B cell (primary cell): ENCODE results near the gene CCDC171. TPM values are rescaled to one million over a fixed set of nuclear protein-coding genes. Genes with fewer than 3 reads are reported as not detected.

Source experiments
- ATAC-seq: fragments of 200-7000 bp; cut with Tn5 transposase; one replicate; pipeline ENCODE4 v1.10.0; 2021; ENCODE audit warnings: low read depth, mild to moderate bottlenecking, moderate number of reproducible peaks, moderate library complexity
- CTCF ChIA-PET: fragments of 350-600 bp; sonication (Branson Sonifier 250); formaldehyde crosslinking; loops from one replicate; lab custom pipeline; 2021; ENCODE audit warnings: antibody characterized with exemption, inconsistent platforms; lab: Charles Lee
- POLR2A ChIA-PET: fragments of 350-600 bp; sonication (Branson Sonifier 250); formaldehyde crosslinking; loops from one replicate; lab custom pipeline; 2021; ENCODE audit warnings: antibody characterized with exemption; lab: Charles Lee
- DNase-seq: peaks from one replicate; pipeline ENCODE4 v3.0.0; 2013
- H2AFZ ChIP-seq: 2 replicates; pipeline ENCODE4 v1.6.1; 2012; ENCODE audit warnings: mild to moderate bottlenecking, low read depth, low read length; ENCODE audit not compliant: insufficient read depth, poor library complexity, severe bottlenecking
- H3K27ac ChIP-seq, 2 donors: 1 replicate in 1 of 2; 2 replicates in 1 of 2; pipeline ENCODE4 v1.5.1; 2012 to 2013; ENCODE audit warnings: low read length in 2 of 2, mild to moderate bottlenecking in 2 of 2, moderate library complexity in 1 of 2
- H3K27me3 ChIP-seq, 4 experiments: fragments of 200-600 bp in 1 of 4; sonication (generic) in 1 of 4; replicated peaks in 1 of 4; 1 replicate in 2 of 4; 2 replicates in 2 of 4; pipeline versions ENCODE4 v1.6.1 to v1.7.0; 2013 to 2016; ENCODE audit warnings: low read length in 3 of 4, mild to moderate bottlenecking in 2 of 4, mixed read lengths in 1 of 4, moderate library complexity in 1 of 4; ENCODE audit not compliant: insufficient read depth in 4 of 4, control insufficient read depth in 3 of 4; ENCODE audit errors: control extremely low read depth in 1 of 4
- H3K36me3 ChIP-seq, 2 experiments: replicated peaks in 1 of 2; 1 replicate in 1 of 2; 2 replicates in 1 of 2; pipeline versions ENCODE4 v1.6.1 to v1.7.1; 2013; ENCODE audit warnings: low read length in 1 of 2; ENCODE audit not compliant: insufficient read depth in 2 of 2, control insufficient read depth in 1 of 2; ENCODE audit errors: control extremely low read depth in 1 of 2, extremely low read depth in 1 of 2
- H3K4me1 ChIP-seq, 2 donors: fragments of 200-600 bp in 1 of 2; sonication (generic) in 1 of 2; 1 replicate in 1 of 2; 2 replicates in 1 of 2; pipeline versions ENCODE4 v1.5.1 to v1.6.1; 2013 to 2017; ENCODE audit warnings: low read length in 2 of 2; ENCODE audit not compliant: control insufficient read depth in 2 of 2, insufficient read depth in 2 of 2
- H3K4me2 ChIP-seq: replicated peaks from 2 replicates; pipeline ENCODE3; 2012; ENCODE audit warnings: mild to moderate bottlenecking, low read depth, low read length; ENCODE audit not compliant: poor library complexity, severe bottlenecking
- H3K4me3 ChIP-seq, 5 experiments: fragments of 200-600 bp in 1 of 5; sonication (generic) in 1 of 5; 1 replicate in 3 of 5; 2 replicates in 2 of 5; pipeline versions ENCODE4 v1.5.1 to v1.7.0; 2011 to 2016; ENCODE audit warnings: low read length in 4 of 5, mild to moderate bottlenecking in 4 of 5, low read depth in 2 of 5, control low read depth in 1 of 5, moderate library complexity in 1 of 5; ENCODE audit not compliant: insufficient read depth in 1 of 5; ENCODE audit errors: control extremely low read depth in 1 of 5, extremely low read depth in 1 of 5
- H3K79me2 ChIP-seq: fragments of 200-600 bp; sonication (generic); one replicate; pipeline ENCODE4 v1.6.0; 2016; ENCODE audit warnings: low read length; ENCODE audit not compliant: control insufficient read depth, insufficient read depth
- H3K9ac ChIP-seq: fragments of 200-600 bp; sonication (generic); 2 replicates; pipeline ENCODE4 v1.6.1; 2017; ENCODE audit warnings: mild to moderate bottlenecking, low read length, moderate library complexity
- H3K9me3 ChIP-seq, 3 donors: one replicate each; pipeline versions ENCODE4 v1.6.1 to v1.7.1; 2013; ENCODE audit warnings: low read length in 2 of 3; ENCODE audit not compliant: control insufficient read depth in 2 of 3, insufficient read depth in 1 of 3; ENCODE audit errors: control extremely low read depth in 1 of 3
- H4K20me1 ChIP-seq: 2 replicates; pipeline ENCODE4 v1.6.0; 2012; ENCODE audit warnings: mild to moderate bottlenecking, low read length; ENCODE audit not compliant: insufficient read depth, control insufficient read depth, poor library complexity, severe bottlenecking
- H3K27ac Mint-ChIP-seq: one replicate; pipeline ENCODE4 v1.8.0; 2021; ENCODE audit warnings: mixed read lengths
- H3K27me3 Mint-ChIP-seq: one replicate; pipeline ENCODE4 v1.8.0; 2021; ENCODE audit warnings: mixed read lengths
- H3K4me1 Mint-ChIP-seq: one replicate; pipeline ENCODE4 v1.8.0; 2021; ENCODE audit warnings: mixed read lengths
- H3K4me3 Mint-ChIP-seq: one replicate; pipeline ENCODE4 v1.8.0; 2021; ENCODE audit warnings: mixed read lengths
- H3K9me3 Mint-ChIP-seq: one replicate; pipeline ENCODE4 v1.8.0; 2022; ENCODE audit warnings: mixed read lengths; ENCODE audit not compliant: insufficient read depth
- CTCF ChIP-seq: fragments of 200-600 bp; IDR thresholded peaks from one replicate; pipeline ENCODE4 v1.8.0; 2022; ENCODE audit warnings: antibody characterized with exemption, mild to moderate bottlenecking
- EZH2 ChIP-seq: IDR thresholded peaks from 2 replicates; pipeline ENCODE4 v1.6.1; 2012; ENCODE audit warnings: borderline replicate concordance, low read depth, mild to moderate bottlenecking, moderate library complexity, low read length; ENCODE audit not compliant: insufficient read depth, poor library complexity, severe bottlenecking
- WGBS: methylation state at CpG from one replicate; pipeline ENCODE4 v1.1.5; 2013; ENCODE audit warnings: missing lambda C conversion rate; ENCODE audit not compliant: insufficient coverage; 5-methylcytosine and 5-hydroxymethylcytosine counted together
- intact Hi-C: fragments of 100-400 bp; cut with micrococcal nuclease; formaldehyde crosslinking; loops from one replicate; pipeline ENCODE4 v1.10.0; 2022
- polyA plus RNA-seq: library from polyadenylated mRNA; depleted of rRNA; stranded (reverse); fragments of >200 nt; gene quantifications from 2 replicates; pipeline ENCODE4 v1.2.3, GENCODE V29; 2012
- total RNA-seq, 2 donors: library from RNA; stranded (reverse); fragments of 120-200 nt in 1 of 2; gene quantifications; 1 replicate in 1 of 2; 2 replicates in 1 of 2; pipeline versions ENCODE4 v1.2.3 to v1.2.4, GENCODE V29; 2013 to 2022

Gene CCDC171
- total and polyA plus RNA-seq, 2 donors (not counting 1 experiment from before 2014, with no cell fraction given): 0.22 to 6.3 TPM

- H3K27me3 ChIP-seq: no peaks in the 10 kb centered on the region
- intact Hi-C loops: no loop called here
- Mint-ChIP-seq H3K9me3 (no peaks in the 10 kb centered on the region), H3K4me3 (no peak overlapping the region), H3K4me1 (no peaks in the 10 kb centered on the region), H3K27me3 (no peaks in the 10 kb centered on the region), H3K27ac (no peak overlapping the region)
- no peak overlapping the region for H3K4me3 ChIP-seq
- H2AFZ ChIP-seq: no peak overlapping the region
- WGBS: no CpG with 5 or more reads among the region's 4 CpGs
- TF ChIP-seq CTCF (no peak), EZH2 (no peak)
- H3K9ac ChIP-seq: no peak overlapping the region
- H3K79me2 ChIP-seq: no peaks in the 10 kb centered on the region
- H3K9me3 ChIP-seq: peaks cover 0 to 3% (median 0%) of the 10 kb centered on the region in 3 donors
- no peaks in the 10 kb centered on the region for H3K36me3 ChIP-seq
- DNase-seq: no peak
- H3K4me2 ChIP-seq: no peak overlapping the region
- no peaks in the 10 kb centered on the region for H4K20me1 ChIP-seq
- no peaks in the 10 kb centered on the region for H3K4me1 ChIP-seq
- POLR2A ChIA-PET: no interaction called here
- CTCF ChIA-PET: interaction anchor here (1.4 kb wide), 1 partner anchor 402 kb away, joined by 5 read pairs; no protein-coding TSS in a partner anchor
- no peak overlapping the region for H3K27ac ChIP-seq
- ATAC-seq: no peak
Measured at GRCh38 chr9:15612962-15613361, 60.1 kb downstream of the CCDC171 start.

GRCh38 chr9:15617782-15618181 lies 64.9 kb downstream of the CCDC171 start:
- H3K27me3 Mint-ChIP-seq: no peaks in the 10 kb centered on the region
- Histone ChIP-seq H4K20me1 (no peaks in the 10 kb centered on the region), H3K36me3 (no peaks in the 10 kb centered on the region), H2AFZ (no peak overlapping the region), H3K79me2 (no peaks in the 10 kb centered on the region), H3K27me3 (no peaks in the 10 kb centered on the region), H3K4me1 (no peaks in the 10 kb centered on the region), H3K4me2 (no peak overlapping the region), H3K27ac (no peak overlapping the region), H3K9me3 (peaks cover 0 to 3% (median 0%) of the 10 kb centered on the region in 3 donors), H3K4me3 (no peak overlapping the region), H3K9ac (no peak overlapping the region)
- no peak for ATAC-seq
- no peaks in the 10 kb centered on the region for H3K9me3 Mint-ChIP-seq
- ChIA-PET POLR2A (no interaction called here), CTCF (no interaction called here)
- intact Hi-C loops: no loop called here
- TF ChIP-seq EZH2 (no peak), CTCF (no peak)
- H3K4me3 Mint-ChIP-seq: no peak overlapping the region
- H3K4me1 Mint-ChIP-seq: no peaks in the 10 kb centered on the region
- H3K27ac Mint-ChIP-seq: no peak overlapping the region
- 97% methylated on average over 7 of the region's 7 CpGs for WGBS
- no peak for DNase-seq
